Spleen (tissue), 11 donors: Measurements from ENCODE around the gene EXOC6B. TPM values are rescaled to one million over a fixed set of nuclear protein-coding genes. Genes with fewer than 3 reads are reported as not detected.

Source experiments
- DNase-seq: peaks from one replicate; pipeline ENCODE4 v3.0.0-alpha.2; 2020
- H3K27ac ChIP-seq, 8 donors: fragments of 200-600 bp; sonication (generic) in 7 of 8; 1 replicate in 4 of 8; 2 replicates in 4 of 8; pipeline versions ENCODE4 v1.5.0 to v1.8.0; 2016 to 2021; ENCODE audit warnings: inconsistent platforms in 4 of 8, mild to moderate bottlenecking in 4 of 8, moderate library complexity in 1 of 8
- H3K27me3 ChIP-seq, 7 donors: fragments of 200-600 bp; sonication (generic) in 6 of 7; replicated peaks in 1 of 7; 1 replicate in 4 of 7; 2 replicates in 3 of 7; pipeline versions ENCODE4 v1.5.0 to v1.8.0; 2016 to 2021; ENCODE audit warnings: inconsistent platforms in 3 of 7, mild to moderate bottlenecking in 1 of 7
- H3K36me3 ChIP-seq, 6 donors: fragments of 200-600 bp; sonication (generic) in 5 of 6; 1 replicate in 4 of 6; 2 replicates in 2 of 6; pipeline versions ENCODE4 v1.5.0 to v1.8.0; 2016 to 2021; ENCODE audit warnings: inconsistent platforms in 2 of 6
- H3K4me1 ChIP-seq, 6 donors: fragments of 200-600 bp; sonication (generic) in 5 of 6; 1 replicate in 3 of 6; 2 replicates in 3 of 6; pipeline versions ENCODE4 v1.5.0 to v1.8.0; 2016 to 2021; ENCODE audit warnings: inconsistent platforms in 3 of 6
- H3K4me3 ChIP-seq, 8 donors: fragments of 200-600 bp; sonication (generic) in 7 of 8; 1 replicate in 4 of 8; 2 replicates in 4 of 8; pipeline versions ENCODE4 v1.5.0 to v1.8.0; 2016 to 2021; ENCODE audit warnings: inconsistent platforms in 4 of 8, mild to moderate bottlenecking in 4 of 8, moderate library complexity in 2 of 8
- H3K9me3 ChIP-seq, 8 donors: fragments of 200-600 bp; sonication (generic) in 7 of 8; 1 replicate in 4 of 8; 2 replicates in 4 of 8; pipeline versions ENCODE4 v1.5.0 to v1.8.0; 2016 to 2021; ENCODE audit warnings: inconsistent platforms in 4 of 8
- POLR2A ChIP-seq, 3 donors: fragments of 450-650 bp; IDR thresholded peaks; one replicate each; pipeline ENCODE4 v1.5.1; 2017; ENCODE audit warnings: antibody characterized with exemption in 3 of 3, mild to moderate bottlenecking in 1 of 3
- POLR2AphosphoS5 ChIP-seq, 3 donors: sonication (generic); formaldehyde crosslinking; IDR thresholded peaks; one replicate each; pipeline ENCODE4 v1.5.1; 2017; ENCODE audit warnings: antibody characterized with exemption in 3 of 3
- WGBS, 5 donors: extraction: QIAGEN DNeasy Blood & Tissue Kit in 3 of 5; methylation state at CpG; one replicate each; pipeline versions ENCODE4 v1.1.5 to v1.1.7; 2013 to 2018; 5-methylcytosine and 5-hydroxymethylcytosine counted together
- intact Hi-C: fragments of 100-400 bp; cut with DNase I; formaldehyde crosslinking; loops from one replicate; pipeline ENCODE4 v1.15.0; 2023; ENCODE audit warnings: low total_unique reads
- polyA plus RNA-seq, 3 donors: library from polyadenylated mRNA; stranded (reverse); fragments of 200-250 nt; gene quantifications; one replicate each; pipeline ENCODE4 v1.2.1, GENCODE V29; 2013
- total RNA-seq, 7 donors: library from RNA; depleted of rRNA in 3 of 7; stranded (reverse); fragments of >200 nt in 3 of 7; fragmentation: NEBNext Ultra II Directional in 4 of 7; extraction: Animal tissue kit (Norgen Biotek cat#: 25700) in 4 of 7; gene quantifications; one replicate each; pipeline versions ENCODE4 v1.1.0 to v1.2.1, GENCODE V29; 2016 to 2021
- TF ChIP-seq, protein P1 (sequence below), 11 experiments: fragments of 200-600 bp in 7 of 11; fragments of 450-650 bp in 4 of 11; sonication (generic) in 4 of 11; IDR thresholded peaks in 8 of 11; conservative IDR thresholded peaks in 3 of 11; 1 replicate in 7 of 11; 2 replicates in 4 of 11; pipeline versions ENCODE4 v1.4.0 to v1.8.0; 2016 to 2021; ENCODE audit warnings: antibody characterized with exemption in 11 of 11, inconsistent platforms in 4 of 11, mild to moderate bottlenecking in 1 of 11
- donor health status: healthy with polysubstance abuse.
- donor health status: DM: no; HTN: no; CAD: no; lungs with moderate emphysema.
- donor health status: DM: no; HTN: no; CAD: no.
- donor health status: Bipolar disorder and iron deficiency.
- donor health status: healthy.
- donor health status: DM: no; HTN: no; CAD: no.
- donor health status: DM: yes; HTN: yes; CAD: no.

EXOC6B gene
- total and polyA plus RNA-seq, 10 donors: 1.0 to 27.9 (median 18.0) TPM

DNA sequence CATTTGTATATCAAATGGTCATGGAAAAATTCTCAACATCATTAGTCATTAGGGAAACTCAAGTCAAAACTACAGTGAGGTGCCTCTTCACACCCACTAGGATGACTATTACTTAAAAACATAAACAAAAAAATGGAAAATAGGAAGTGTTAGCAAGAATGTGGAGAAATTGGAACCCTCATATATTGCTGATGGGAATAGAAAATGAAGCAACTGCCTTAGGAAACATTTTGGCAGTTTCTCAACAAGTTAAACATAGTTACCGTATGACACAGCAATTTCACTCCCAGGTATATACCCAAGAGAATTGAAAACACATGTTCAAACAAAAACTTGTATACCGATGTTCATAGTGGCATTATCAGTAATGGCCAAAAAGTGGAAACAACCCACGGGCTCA is 660.0 kb downstream of the EXOC6B start:
- no peak for DNase-seq
- Histone ChIP-seq H3K27me3 (no peaks in the 10 kb centered on the region), H3K36me3 (no peaks in the 10 kb centered on the region), H3K4me3 (no peak overlapping the region), H3K9me3 (peaks cover 0 to 3% (median 0%) of the 10 kb centered on the region in 8 donors), H3K27ac (peak overlapping the region in 1 of 8 donors; percentile 36), H3K4me1 (no peaks in the 10 kb centered on the region)
- TF ChIP-seq, protein P1, sequence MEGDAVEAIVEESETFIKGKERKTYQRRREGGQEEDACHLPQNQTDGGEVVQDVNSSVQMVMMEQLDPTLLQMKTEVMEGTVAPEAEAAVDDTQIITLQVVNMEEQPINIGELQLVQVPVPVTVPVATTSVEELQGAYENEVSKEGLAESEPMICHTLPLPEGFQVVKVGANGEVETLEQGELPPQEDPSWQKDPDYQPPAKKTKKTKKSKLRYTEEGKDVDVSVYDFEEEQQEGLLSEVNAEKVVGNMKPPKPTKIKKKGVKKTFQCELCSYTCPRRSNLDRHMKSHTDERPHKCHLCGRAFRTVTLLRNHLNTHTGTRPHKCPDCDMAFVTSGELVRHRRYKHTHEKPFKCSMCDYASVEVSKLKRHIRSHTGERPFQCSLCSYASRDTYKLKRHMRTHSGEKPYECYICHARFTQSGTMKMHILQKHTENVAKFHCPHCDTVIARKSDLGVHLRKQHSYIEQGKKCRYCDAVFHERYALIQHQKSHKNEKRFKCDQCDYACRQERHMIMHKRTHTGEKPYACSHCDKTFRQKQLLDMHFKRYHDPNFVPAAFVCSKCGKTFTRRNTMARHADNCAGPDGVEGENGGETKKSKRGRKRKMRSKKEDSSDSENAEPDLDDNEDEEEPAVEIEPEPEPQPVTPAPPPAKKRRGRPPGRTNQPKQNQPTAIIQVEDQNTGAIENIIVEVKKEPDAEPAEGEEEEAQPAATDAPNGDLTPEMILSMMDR (IDR thresholded peaks at IDR 0.05 in 8 of 11, conservative IDR thresholded peaks at IDR 0.05 in 3 of 11): no peak
- TF ChIP-seq POLR2AphosphoS5 (IDR thresholded peaks at IDR 0.05) (no peak), POLR2A (IDR thresholded peaks at IDR 0.05) (no peak)
- WGBS, 5 donors: 71 to 93% (median 81%) methylated on average over 3 of the region's 3 CpGs
- intact Hi-C loops: no loop called here

DNA sequence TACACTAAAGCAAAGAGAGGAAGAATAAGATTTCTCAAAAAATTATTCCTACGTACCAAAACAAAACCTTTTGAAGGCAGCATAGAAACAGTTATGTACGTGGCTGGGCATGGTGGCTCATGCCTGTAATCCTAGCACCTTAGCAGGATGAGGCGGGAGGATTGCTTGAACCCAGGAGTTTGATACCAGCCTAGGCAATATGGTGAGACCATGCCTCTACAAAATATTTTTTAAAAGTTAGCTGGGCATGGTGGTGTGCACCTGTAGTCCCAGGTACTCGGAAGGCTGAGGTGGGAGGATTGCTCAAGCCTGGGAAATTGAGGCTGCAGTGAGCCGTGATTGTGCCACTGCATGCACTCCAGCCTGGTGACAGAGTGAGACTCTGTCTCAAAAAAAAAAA is 663.3 kb downstream of the EXOC6B start:
- Histone ChIP-seq H3K4me3 (no peak overlapping the region), H3K27ac (no peak overlapping the region), H3K4me1 (no peaks in the 10 kb centered on the region), H3K27me3 (peaks cover 0 to 21% (median 0%) of the 10 kb centered on the region in 7 donors), H3K36me3 (no peaks in the 10 kb centered on the region), H3K9me3 (no peaks in the 10 kb centered on the region)
- DNase-seq: no peak
- intact Hi-C loops: no loop called here
- WGBS, 5 donors: 83 to 93% (median 86%) methylated on average over 5 of the region's 5 CpGs
- TF ChIP-seq, protein P1 (IDR thresholded peaks at IDR 0.05 in 8 of 11, conservative IDR thresholded peaks at IDR 0.05 in 3 of 11): no peak
- TF ChIP-seq POLR2A (IDR thresholded peaks at IDR 0.05): no peak
- no peak for TF ChIP-seq POLR2AphosphoS5 (IDR thresholded peaks at IDR 0.05)

DNA sequence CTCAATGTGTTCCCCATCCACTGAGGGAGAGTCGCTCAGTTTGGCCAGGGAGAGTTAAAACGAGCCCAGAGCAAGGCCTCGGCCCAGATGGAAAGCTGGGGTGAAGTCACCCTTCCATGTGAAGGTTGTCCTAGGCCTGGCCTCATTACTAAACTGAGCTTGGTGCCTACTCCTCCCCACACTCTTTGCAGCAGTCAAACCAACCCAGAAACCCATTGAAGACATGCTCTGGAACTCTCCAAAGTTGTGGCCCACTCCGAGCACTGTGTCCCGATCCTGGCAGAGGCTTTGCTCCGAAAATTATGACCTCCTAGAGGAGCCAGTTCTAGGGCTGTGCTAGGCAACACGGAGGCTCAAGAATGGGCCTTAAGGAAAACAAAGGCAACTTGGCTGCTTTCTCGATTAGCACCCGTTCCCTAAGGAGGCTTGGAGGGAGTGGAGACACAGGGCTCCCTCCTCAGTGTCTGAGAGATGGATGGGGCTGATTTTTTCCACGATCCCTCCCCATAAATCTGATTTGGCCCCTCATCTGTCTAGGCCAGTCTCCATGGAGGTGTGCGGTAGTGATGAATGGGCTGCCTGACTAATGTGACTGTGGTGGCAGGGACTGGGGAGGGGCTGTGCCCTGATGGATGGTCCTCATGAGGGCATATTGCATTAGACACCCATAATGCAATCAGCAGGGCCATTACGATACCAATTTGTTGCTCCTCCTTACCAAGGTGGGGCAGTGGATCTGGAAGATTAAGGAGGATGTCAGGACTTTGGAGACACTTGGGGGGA is 666.4 kb downstream of the EXOC6B start:
- H3K4me3 ChIP-seq: no peak overlapping the region
- H3K36me3 ChIP-seq: no peaks in the 10 kb centered on the region
- intact Hi-C loops: loop anchor here (10.0 kb wide), 1 partner anchor 585 kb away; no protein-coding TSS in a partner anchor
- no peaks in the 10 kb centered on the region for H3K4me1 ChIP-seq
- WGBS, 5 donors: 85 to 92% (median 91%) methylated on average over 12 of the region's 12 CpGs
- no peak overlapping the region for H3K27ac ChIP-seq
- H3K9me3 ChIP-seq: no peaks in the 10 kb centered on the region
- peaks cover 0 to 52% (median under 1%) of the 10 kb centered on the region in 7 donors for H3K27me3 ChIP-seq
- TF ChIP-seq POLR2AphosphoS5 (IDR thresholded peaks at IDR 0.05) (no peak), POLR2A (IDR thresholded peaks at IDR 0.05) (no peak)
- TF ChIP-seq, protein P1 (IDR thresholded peaks at IDR 0.05 in 8 of 11, conservative IDR thresholded peaks at IDR 0.05 in 3 of 11): no peak
- DNase-seq: no peak
